ENCODE data around the gene TMOD2.

TMOD2 gene

GRCh38 chr15:51856714-51857380 lies 105.5 kb downstream of the TMOD2 start:
- no peak for DNase-seq (ENCODE audit: low read depth)

GRCh38 chr15:51861557-51862359 lies 110.4 kb downstream of the TMOD2 start:
- DNase-seq (ENCODE audit: low read depth): no peak

- DNase-seq (ENCODE audit: low read depth): no peak
These were observed 111.7 kb downstream of the TMOD2 start for GRCh38 chr15:51863131-51863530.

GRCh38 chr15:51864408-51865056 lies 113.1 kb downstream of the TMOD2 start:
- no peak for DNase-seq (ENCODE audit: low read depth)

GRCh38 chr15:51865317-51865716 lies 113.9 kb downstream of the TMOD2 start:
- DNase-seq (ENCODE audit: low read depth): no peak
